Ovary (tissue), 3 donors: ENCODE measurements around the gene SPDYE6.

Experiments used
- CTCF ChIP-seq, 3 donors: fragments of 450-650 bp in 2 of 3; fragments of 200-600 bp in 1 of 3; IDR thresholded peaks; one replicate each; pipeline versions ENCODE4 v1.5.1 to v1.8.0; 2016 to 2022; ENCODE audit warnings: antibody characterized with exemption in 3 of 3, mild to moderate bottlenecking in 1 of 3
- EP300 ChIP-seq: sonication (generic); formaldehyde crosslinking; IDR thresholded peaks from one replicate; pipeline ENCODE4 v1.6.1; 2017; ENCODE audit warnings: antibody characterized with exemption
- donor health status: DM: no; HTN: no; CAD: no.

GRCh38 chr7:102387064-102387463 lies 30.8 kb upstream of the SPDYE6 start:
- TF ChIP-seq CTCF (IDR thresholded peaks at IDR 0.05) (no peak), EP300 (no peak)
